K562 (cell line): ENCODE measurements around the gene SAMM50. TPM values are rescaled to one million over a fixed set of nuclear protein-coding genes. Genes with fewer than 3 reads are reported as not detected.
A peak's percentile ranks its signal among the peaks of the same experiment; 100 is the strongest.

ENCODE experiments used
- CHCHD3 ChIP-seq: fragments of 250-450 bp; sonication (Bioruptor Pico); IDR thresholded peaks from 2 replicates; pipeline ENCODE4 v2.1.2; 2022; ENCODE audit warnings: mild to moderate bottlenecking
- DEAF1 ChIP-seq: fragments of 450-650 bp; formaldehyde crosslinking; IDR thresholded peaks from 2 replicates; pipeline ENCODE4 v1.4.0; 2020; ENCODE audit warnings: mild to moderate bottlenecking, moderate library complexity
- E2F1 ChIP-seq: sonication (generic); formaldehyde crosslinking; IDR thresholded peaks from 2 replicates; pipeline ENCODE4 v1.8.1; 2023; ENCODE audit warnings: mild to moderate bottlenecking, missing genetic modification reagents, moderate library complexity
- JUND ChIP-seq, 2 experiments: IDR thresholded peaks; 2 replicates in 1 of 2; 3 replicates in 1 of 2; pipeline ENCODE4 v1.6.1; 2011; ENCODE audit warnings: borderline replicate concordance in 2 of 2, low read depth in 2 of 2, low read length in 2 of 2, improper control_type of control experiment in 1 of 2, missing biosample characterization in 1 of 2, missing genetic modification characterization in 1 of 2, missing genetic modification reagents in 1 of 2
- MTF1 ChIP-seq: fragments of 250-450 bp; sonication (Bioruptor Pico); IDR thresholded peaks from 2 replicates; pipeline ENCODE4 v1.9.0; 2021; ENCODE audit warnings: moderate library complexity, mild to moderate bottlenecking, inconsistent platforms, borderline replicate concordance
- NCOA1 ChIP-seq: fragments of 450-650 bp; IDR thresholded peaks from 2 replicates; pipeline ENCODE4 v1.6.1; 2016; ENCODE audit warnings: low read depth
- PHB2 ChIP-seq: fragments of 450-650 bp; IDR thresholded peaks from 2 replicates; pipeline ENCODE4 v1.6.1; 2017; ENCODE audit warnings: low read depth
- RAD21 ChIP-seq, 2 experiments: fragments of 250-450 bp in 1 of 2; fragments of 450-650 bp in 1 of 2; sonication (Bioruptor Pico) in 1 of 2; formaldehyde crosslinking in 1 of 2; IDR thresholded peaks in 1 of 2; conservative IDR thresholded peaks in 1 of 2; 2 replicates each; pipeline versions ENCODE4 v1.4.0 to v1.8.0; 2020 to 2022; ENCODE audit warnings: mild to moderate bottlenecking in 2 of 2, moderate library complexity in 1 of 2
- TRIM28 ChIP-seq: fragments of 450-650 bp; IDR thresholded peaks from 2 replicates; pipeline ENCODE4 v1.6.1; 2017
- ZNF395 ChIP-seq: fragments of 200-800 bp; sonication (Bioruptor generic); IDR thresholded peaks from 2 replicates; pipeline ENCODE4 v1.6.1; 2017; ENCODE audit warnings: missing genetic modification characterization, missing compliant biosample characterization
- polyA plus RNA-seq, 8 experiments: library from polyadenylated mRNA; depleted of rRNA in 4 of 8; stranded (reverse) in 5 of 8; unstranded in 3 of 8; fragments of >200 nt; fragmentation: Nextera tagmentation in 2 of 8; fragmentation: Illumina TruSeq in 1 of 8; extraction: Ambion mirVana in 2 of 8; extraction: Trizol in 1 of 8; gene quantifications; 2 replicates each; pipeline versions ENCODE4 v1.2.1 to v1.2.3, GENCODE V29; 2011 to 2014; ENCODE audit warnings: inconsistent platforms in 1 of 8, missing spikeins in 1 of 8
- total RNA-seq, 7 experiments: library from RNA; depleted of rRNA in 6 of 7; stranded (reverse); fragments of >200 nt in 6 of 7; fragmentation: Illumina TruSeq in 2 of 7; extraction: Trizol in 2 of 7; gene quantifications; 2 replicates each; pipeline versions ENCODE4 v1.2.1 to v1.2.3, GENCODE V29; 2011 to 2021; ENCODE audit warnings: low replicate concordance in 1 of 7
- TF ChIP-seq, protein P1 (sequence below): sonication (generic); formaldehyde crosslinking; IDR thresholded peaks from 2 replicates; pipeline ENCODE4 v1.8.0; 2022; ENCODE audit warnings: mild to moderate bottlenecking, missing genetic modification reagents
- TF ChIP-seq, protein P2 (sequence below): IDR thresholded peaks from 2 replicates; pipeline ENCODE4 v1.6.1; 2016; ENCODE audit warnings: missing genetic modification characterization, missing compliant biosample characterization
- TF ChIP-seq, protein P3 (sequence below): fragments of 450-650 bp; formaldehyde crosslinking; IDR thresholded peaks from 2 replicates; pipeline ENCODE4 v1.4.0; 2020; ENCODE audit warnings: mild to moderate bottlenecking, moderate library complexity
- TF ChIP-seq, protein P4 (sequence below), 3 experiments: IDR thresholded peaks in 2 of 3; conservative IDR thresholded peaks in 1 of 3; 2 replicates each; pipeline ENCODE4 v1.5.1; 2011 to 2012; ENCODE audit warnings: low read length in 3 of 3, mild to moderate bottlenecking in 3 of 3, control low read depth in 2 of 3, improper control_type of control experiment in 1 of 3, inconsistent platforms in 1 of 3, low read depth in 1 of 3, mixed read lengths in 1 of 3, moderate library complexity in 1 of 3; ENCODE audit not compliant: insufficient read depth in 2 of 3

SAMM50 gene
- total and polyA plus RNA-seq, 9 of the 15 experiments (the other 6 are each of a cell fraction or from before 2014, with no cell fraction given): 14.6 to 49.3 (median 38.1) TPM

DNA sequence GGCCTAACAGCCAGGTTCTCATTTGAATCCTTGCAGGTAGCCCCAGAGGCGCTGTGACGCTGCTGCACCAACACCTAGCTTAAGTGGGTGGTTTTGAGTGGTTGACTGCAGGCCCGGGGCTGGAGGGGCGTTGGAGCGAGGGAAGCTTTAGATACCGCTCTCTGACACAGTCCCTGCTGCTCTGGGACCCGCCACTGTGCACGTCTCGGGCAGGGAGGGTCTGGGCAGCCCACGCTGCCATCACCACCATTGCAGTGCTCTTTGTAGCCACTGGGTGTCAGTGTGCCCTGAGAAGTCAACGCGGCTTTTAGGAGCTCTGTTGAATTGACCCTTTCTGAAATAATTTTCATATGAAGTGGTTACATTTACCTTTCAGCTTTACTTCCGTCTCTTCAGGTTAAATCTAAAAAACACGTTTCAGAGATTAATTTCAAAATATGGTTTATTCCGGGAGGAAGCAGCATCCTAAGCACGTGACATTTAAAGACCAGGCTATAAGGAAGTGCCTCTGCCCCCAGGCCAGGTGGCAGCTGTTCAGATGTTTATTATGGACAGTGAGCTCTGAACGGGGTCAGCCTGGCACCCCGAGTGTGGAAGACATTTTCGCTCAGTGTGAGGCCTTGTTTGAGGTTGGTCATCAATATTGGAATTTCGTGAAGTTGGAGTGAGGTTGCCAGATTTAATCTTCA lies 38.0 kb downstream of the SAMM50 start (continued):
- TF ChIP-seq, protein P1, sequence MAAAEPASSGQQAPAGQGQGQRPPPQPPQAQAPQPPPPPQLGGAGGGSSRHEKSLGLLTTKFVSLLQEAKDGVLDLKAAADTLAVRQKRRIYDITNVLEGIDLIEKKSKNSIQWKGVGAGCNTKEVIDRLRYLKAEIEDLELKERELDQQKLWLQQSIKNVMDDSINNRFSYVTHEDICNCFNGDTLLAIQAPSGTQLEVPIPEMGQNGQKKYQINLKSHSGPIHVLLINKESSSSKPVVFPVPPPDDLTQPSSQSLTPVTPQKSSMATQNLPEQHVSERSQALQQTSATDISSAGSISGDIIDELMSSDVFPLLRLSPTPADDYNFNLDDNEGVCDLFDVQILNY (CRISPR knock-in tag): no peak
- TF ChIP-seq E2F1 (CRISPR knock-in tag) (no peak), PHB2 (no peak), MTF1 (no peak), NCOA1 (no peak), TRIM28 (no peak), ZNF395 (no peak), JUND (IDR thresholded peaks at IDR 0.05; ENCODE audit: borderline replicate concordance, low read depth, low read length) (peak; percentile 13; the same call in 1 of the 2 replicates), JUND (tag; IDR thresholded peaks at IDR 0.05; ENCODE audit: borderline replicate concordance, low read depth, low read length) (no peak), CHCHD3 (CRISPR knock-in tag) (no peak), DEAF1 (CRISPR knock-in tag) (0 out of 2 replicates have a peak, but pooled peaks have one; percentile 19), RAD21 (CRISPR knock-in tag; conservative IDR thresholded peaks at IDR 0.05 in 1 of 2, IDR thresholded peaks at IDR 0.05 in 1 of 2) (peak; percentile 70 to 80)
- TF ChIP-seq, protein P2, sequence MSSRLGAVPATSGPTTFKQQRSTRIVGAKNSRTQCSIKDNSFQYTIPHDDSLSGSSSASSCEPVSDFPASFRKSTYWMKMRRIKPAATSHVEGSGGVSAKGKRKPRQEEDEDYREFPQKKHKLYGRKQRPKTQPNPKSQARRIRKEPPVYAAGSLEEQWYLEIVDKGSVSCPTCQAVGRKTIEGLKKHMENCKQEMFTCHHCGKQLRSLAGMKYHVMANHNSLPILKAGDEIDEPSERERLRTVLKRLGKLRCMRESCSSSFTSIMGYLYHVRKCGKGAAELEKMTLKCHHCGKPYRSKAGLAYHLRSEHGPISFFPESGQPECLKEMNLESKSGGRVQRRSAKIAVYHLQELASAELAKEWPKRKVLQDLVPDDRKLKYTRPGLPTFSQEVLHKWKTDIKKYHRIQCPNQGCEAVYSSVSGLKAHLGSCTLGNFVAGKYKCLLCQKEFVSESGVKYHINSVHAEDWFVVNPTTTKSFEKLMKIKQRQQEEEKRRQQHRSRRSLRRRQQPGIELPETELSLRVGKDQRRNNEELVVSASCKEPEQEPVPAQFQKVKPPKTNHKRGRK (tag): no peak
- TF ChIP-seq, protein P3, sequence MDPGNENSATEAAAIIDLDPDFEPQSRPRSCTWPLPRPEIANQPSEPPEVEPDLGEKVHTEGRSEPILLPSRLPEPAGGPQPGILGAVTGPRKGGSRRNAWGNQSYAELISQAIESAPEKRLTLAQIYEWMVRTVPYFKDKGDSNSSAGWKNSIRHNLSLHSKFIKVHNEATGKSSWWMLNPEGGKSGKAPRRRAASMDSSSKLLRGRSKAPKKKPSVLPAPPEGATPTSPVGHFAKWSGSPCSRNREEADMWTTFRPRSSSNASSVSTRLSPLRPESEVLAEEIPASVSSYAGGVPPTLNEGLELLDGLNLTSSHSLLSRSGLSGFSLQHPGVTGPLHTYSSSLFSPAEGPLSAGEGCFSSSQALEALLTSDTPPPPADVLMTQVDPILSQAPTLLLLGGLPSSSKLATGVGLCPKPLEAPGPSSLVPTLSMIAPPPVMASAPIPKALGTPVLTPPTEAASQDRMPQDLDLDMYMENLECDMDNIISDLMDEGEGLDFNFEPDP: no peak
- TF ChIP-seq, protein P4, sequence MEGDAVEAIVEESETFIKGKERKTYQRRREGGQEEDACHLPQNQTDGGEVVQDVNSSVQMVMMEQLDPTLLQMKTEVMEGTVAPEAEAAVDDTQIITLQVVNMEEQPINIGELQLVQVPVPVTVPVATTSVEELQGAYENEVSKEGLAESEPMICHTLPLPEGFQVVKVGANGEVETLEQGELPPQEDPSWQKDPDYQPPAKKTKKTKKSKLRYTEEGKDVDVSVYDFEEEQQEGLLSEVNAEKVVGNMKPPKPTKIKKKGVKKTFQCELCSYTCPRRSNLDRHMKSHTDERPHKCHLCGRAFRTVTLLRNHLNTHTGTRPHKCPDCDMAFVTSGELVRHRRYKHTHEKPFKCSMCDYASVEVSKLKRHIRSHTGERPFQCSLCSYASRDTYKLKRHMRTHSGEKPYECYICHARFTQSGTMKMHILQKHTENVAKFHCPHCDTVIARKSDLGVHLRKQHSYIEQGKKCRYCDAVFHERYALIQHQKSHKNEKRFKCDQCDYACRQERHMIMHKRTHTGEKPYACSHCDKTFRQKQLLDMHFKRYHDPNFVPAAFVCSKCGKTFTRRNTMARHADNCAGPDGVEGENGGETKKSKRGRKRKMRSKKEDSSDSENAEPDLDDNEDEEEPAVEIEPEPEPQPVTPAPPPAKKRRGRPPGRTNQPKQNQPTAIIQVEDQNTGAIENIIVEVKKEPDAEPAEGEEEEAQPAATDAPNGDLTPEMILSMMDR (IDR thresholded peaks at IDR 0.05 in 2 of 3, conservative IDR thresholded peaks at IDR 0.05 in 1 of 3; ENCODE audit: insufficient read depth in 2 of 3, low read depth in 1 of 3, low read length in 3 of 3): peak; percentile 73 to 87 (median 85)
- TF ChIP-seq, all 486 proteins: peak for 9
